IPS DF 4.7 (cell line): Measurements from ENCODE around the gene KIRREL3.
A peak's percentile ranks its signal among the peaks of the same experiment; 100 is the strongest.

Experiments used
- DNase-seq: peaks from one replicate; pipeline ENCODE4 v3.0.0-alpha.2; 2013; ENCODE audit warnings: low spot score; ENCODE audit errors: extremely low read depth

The KIRREL3 gene

DNA sequence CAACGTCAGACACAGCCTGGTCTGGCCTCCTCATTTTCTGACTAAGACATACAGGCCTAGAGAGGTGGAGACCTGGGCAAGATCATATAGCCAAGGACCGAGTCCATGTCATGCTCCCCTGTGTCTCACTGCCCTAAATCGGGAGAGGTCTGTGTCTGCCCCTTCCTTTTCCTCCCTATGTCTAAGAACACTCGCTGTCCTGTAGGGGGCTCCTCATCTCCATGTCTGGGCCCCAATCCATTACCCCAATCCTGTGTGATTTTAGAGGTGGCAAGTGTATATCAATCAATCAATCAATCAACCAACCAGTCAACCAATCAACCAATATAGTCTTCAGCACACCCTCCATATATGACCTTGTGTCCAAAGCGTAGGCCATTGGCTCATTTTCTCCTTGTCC is 125.7 kb downstream of the KIRREL3 start:
- DNase-seq: no peak

DNA sequence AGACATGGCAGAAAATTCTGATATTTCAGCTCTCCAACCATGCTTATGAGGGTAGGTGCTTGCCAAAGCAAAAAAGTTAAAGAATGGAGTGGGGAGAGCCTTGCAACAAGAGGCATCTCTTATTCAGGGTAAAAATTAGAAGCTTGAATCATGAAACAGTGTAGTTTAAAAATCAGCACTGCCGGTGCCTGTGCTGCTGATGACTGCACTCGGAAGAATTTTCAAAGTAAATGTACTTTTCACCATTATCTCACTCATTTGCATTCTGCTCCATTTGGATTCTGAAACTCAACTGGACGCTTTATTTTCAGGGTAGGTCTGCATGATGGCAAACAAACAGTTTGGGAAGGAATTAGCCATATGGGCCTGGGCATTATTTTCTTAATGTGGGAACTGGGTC is 126.3 kb downstream of the KIRREL3 start:
- no peak for DNase-seq

GRCh38 chr11:126871792-126872191 is 128.8 kb downstream of the KIRREL3 start:
- DNase-seq: no peak

GRCh38 chr11:126870021-126870420 is 130.5 kb downstream of the KIRREL3 start:
- no peak for DNase-seq

DNA sequence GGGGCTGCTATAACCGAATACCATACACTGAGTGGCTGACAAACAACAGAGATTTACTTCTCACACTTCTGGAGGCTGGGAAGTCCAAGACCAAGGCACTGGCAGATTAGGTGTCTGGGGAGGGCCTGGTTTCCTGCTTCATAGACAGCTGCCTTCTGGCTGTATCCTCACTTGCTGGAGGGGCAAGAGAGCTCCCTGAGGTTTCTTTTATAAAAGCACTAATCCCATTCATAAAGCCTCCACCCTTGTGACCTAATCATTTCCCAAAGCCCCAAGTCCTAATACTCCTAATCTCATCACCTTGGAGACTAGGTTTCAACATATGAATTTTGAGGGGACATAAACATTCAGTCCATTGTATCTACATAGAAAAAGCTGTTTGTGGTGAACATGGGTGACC is 131.8 kb downstream of the KIRREL3 start:
- DNase-seq: no peak

GRCh38 chr11:126864934-126865333 is 135.6 kb downstream of the KIRREL3 start:
- no peak for DNase-seq

DNA sequence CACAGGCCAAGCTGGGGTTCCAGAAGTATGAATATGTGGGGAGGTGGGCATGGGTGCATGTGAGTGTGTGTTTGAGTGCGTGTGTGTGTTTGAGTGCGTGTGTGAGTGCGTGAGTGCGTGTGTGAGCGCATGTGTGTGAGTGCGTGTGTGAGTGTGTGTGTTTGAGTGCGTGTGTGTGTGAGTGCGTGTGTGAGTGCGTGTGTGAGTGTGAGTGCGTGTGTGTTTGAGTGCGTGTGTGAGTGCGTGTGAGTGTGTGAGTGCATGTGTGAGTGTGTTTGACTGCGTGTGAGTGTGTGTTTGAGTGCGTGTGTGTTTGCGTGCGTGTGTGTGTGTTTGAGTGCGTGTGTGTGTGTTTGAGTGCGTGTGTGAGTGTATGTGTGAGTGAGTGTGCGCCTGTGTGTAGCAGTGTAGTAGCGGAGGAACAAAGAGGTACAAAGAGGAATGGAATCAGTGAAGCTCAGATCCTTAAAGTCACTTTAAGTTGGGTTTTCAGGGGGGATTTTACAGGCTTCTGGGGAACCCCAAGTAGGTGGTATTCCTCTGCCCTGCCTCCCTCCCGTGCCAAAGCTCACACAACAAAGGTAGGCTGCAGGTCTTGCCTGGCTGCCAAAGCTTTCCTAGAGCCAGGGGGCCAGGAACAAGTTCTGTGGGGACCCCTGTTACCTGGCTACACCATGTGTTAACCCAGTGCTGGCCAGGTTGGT is 137.1 kb downstream of the KIRREL3 start:
- no peak for DNase-seq

GRCh38 chr11:126862664-126863243 is 137.8 kb downstream of the KIRREL3 start:
- DNase-seq: peak; percentile 11

DNA sequence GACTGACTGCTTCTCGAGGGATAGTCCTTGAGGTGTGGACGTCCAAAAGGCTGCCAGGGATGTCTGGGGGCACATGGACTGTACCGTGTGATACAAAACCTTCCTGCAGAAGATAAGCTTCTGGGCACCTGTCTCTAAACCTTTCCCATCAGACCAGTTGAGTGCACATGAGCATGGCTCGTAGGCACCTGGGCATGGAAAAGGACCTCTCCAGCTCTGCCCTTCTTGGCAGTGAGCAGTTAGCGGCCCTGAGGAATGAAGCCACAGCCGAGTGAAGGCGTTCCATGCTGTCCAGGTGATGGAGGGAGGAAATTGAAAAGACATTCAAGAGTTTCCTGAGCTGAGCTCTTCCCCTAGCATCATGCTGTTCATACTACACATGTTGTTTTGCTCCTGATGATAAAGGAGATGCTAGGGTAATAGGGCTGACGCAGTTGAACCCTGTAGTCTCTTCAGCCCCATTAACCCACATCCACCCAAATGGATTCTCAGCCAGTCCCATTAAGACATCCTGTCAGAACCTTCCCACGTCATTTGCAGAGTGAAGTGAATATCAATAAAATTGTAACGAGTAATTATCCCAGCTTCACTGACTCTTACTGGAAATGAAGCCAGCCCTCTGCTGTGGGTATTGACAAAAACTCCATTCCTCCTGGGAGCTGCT is 138.6 kb downstream of the KIRREL3 start:
- no peak for DNase-seq

DNA sequence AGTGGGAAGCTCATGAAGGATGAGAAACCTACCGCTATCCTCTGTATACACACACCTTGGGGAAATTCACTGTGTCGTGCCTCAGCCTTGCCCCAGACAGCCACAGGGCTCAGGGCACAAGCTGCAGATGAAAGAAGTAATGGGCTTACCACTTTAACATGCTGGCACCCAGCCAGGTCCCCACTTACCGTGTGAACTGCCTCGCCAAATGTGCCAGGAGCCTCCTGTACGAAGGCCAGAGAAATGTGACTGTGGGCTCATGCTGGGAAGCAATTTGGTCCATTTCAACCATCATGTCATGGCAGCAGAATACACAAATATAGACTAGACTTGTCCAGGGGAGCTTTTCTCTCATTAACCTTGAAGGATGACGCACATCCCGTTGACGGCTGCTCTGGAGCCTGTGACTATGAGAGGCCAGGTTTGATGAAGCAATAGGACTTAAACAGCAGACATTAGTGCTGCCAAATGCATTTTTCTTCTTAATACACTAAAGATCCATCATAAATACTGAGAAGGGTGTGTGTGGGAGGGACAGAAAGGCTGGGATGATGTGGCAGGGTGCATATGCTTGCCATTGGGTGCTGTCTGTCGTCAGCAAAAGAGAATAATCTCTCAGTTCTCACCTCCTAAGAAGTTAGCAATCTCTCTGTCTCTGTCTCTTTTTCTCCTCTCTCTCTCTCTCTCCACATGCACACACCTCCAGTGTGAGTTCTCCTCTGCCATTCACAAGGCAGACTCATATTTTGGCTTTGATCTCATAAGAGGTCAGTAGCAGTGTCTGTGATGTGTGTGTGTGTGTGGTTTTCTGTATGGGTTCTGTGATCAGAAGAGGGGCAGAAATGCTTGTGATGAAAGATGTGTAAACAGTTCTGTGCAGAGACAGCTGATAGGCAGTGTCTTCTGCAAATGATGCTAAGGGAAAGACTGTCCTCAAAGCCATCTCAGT is 142.4 kb downstream of the KIRREL3 start:
- DNase-seq: no peak

- DNase-seq: no peak
Observed at GRCh38 chr11:126855536-126855935, 145.0 kb downstream of the KIRREL3 start.

DNA sequence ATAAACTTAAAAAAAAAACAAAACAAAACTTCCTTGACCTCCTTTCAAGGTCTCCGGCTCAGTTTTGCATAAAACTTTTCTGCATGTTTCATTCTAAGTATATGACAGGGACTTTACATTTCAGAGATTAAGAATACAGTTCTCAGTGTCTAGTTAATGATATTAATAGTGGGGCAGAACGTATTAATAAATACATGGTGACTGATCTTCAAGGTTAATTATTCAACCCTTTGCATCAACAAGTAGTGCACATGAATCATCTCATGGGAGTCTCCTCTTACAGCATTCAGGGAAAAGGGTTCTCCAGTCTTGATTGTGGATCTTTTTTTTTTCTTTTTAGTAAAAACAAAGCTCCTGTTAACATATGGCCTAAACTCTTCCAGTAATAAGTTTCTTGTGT is 146.8 kb downstream of the KIRREL3 start:
- no peak for DNase-seq

DNA sequence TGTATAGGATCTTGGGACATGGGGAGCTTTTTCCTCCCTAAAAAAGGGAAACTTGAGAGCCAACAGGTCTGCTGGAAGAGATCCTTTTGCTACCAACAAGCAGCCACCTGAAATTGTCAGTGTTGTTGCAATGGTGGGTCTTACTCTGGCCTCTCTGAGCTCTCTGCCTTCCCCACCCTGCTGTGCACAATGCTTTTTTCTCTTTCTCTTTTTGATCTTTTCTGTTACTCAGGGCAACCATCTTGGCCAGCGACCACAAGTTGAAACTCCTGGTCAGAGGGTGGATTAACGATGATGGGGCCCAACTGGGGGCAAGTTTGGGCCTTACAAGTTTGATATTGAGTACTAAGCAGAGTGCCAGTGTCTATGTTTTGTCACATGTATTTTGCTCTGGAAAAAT is 155.8 kb downstream of the KIRREL3 start:
- no peak for DNase-seq

GRCh38 chr11:126843096-126843495 is 157.5 kb downstream of the KIRREL3 start:
- no peak for DNase-seq

DNA sequence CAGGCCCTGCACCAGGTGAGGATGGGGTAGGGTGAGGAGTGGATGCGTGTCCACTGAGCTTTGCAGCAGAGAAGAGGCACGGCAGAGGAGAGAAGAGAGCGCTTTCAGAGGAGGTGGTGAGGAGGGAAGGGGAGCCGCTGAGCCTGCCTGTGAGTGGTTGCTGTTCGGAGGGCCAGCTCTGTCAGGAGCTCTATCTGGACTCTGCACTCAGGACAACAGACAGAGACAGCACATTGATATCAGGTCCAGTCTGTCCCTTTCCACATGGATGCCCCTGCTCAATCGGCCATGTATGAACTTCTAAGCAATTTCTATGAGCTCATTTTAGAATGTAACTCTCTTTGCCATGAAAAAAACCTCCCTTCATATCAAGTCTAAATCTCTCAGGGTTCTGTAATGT is 158.6 kb downstream of the KIRREL3 start:
- no peak for DNase-seq

DNA sequence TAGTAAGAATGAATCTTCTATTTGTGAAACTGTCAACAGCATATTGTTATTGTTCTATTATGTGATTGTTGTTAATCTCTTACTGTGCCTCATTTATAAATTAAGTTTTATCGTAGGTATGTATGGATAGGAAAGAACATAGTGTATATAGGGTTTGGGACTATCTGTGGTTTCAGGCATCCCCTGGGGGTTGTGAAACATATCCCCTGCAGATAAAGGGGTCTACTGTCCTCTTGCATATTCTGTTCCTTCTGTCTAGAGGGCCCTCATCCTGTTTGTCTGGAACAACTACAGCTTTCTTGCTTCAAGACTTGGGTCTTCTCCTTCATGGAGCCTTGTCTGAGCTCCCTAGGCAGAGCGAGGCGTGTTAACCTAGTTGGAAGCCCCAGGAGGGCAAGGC is 159.6 kb downstream of the KIRREL3 start:
- DNase-seq: no peak

DNA sequence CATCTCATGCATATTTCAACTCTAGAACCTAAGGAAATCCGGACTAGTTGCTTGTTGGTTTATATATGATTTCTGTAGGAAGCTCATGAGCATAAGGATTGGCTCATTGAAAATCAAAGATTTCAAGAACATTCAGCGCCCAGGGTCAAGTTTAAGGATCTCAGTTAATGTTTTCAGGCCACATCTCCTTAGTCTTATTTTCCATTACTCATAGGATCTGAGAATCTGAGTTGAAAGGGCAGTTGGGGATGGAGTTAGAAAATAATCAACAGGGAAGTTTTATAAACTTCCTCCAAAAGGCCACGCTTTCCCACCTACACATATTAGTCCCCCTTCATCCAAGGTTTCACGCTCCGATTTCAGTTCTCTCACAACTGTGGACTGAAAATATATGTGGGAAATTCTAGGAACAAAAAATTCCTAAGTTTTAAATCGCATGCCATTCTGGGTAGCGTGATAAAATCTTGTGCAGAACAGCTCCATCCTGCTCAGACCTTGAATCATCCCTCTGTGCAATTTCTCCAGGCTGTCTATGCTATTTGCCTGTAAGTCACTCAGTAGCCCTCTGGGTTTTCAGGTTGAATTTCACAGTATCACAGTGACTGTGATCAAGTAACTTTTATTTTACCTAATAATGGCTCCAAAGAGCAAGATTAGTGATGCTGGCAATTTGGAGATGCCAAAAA is 160.2 kb downstream of the KIRREL3 start:
- no peak for DNase-seq

DNA sequence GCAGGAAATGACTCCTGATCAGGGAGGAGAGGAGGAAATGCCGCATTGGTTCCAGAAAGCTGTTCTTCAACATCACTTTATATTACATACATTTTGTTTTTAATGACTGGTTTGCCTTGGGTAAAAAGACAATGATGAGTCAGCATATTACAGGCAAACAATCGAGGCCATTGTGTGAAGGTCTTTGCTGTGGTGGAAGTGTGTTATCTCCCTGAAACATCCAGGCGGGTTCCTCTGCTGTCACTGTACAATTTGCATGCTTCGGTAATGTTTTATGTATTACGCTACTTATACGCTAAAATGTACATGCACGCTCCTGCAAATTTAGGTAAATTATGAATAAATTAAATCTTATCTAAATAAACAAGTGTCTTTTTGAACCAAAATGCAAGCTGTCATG is 161.1 kb downstream of the KIRREL3 start:
- DNase-seq: no peak

DNA sequence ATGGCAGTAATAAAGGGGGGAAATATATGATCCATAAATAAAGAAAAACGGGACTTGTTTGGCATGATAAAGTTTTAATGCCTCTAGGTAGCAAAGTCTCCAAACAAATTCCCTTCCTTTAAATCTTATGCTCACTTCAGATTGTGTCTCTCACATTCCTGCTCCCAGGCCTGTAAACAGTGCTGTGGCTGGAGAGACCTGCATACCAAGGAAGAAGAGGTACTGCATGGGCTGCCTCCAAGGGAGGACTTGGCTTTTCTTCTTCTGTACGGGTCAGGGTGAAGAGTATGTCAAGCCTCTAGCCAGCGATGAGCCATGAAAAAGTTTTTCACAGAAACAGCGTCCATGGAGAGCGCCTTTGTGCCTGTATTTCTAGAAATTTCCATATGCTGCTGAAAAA is 161.8 kb downstream of the KIRREL3 start:
- no peak for DNase-seq

- no peak for DNase-seq
Observed at GRCh38 chr11:126837581-126837980, 163.0 kb downstream of the KIRREL3 start.

- no peak for DNase-seq
Observed at GRCh38 chr11:126834573-126834972, 166.0 kb downstream of the KIRREL3 start.
